ENCODE data around the gene UCK1. TPM values are rescaled to one million over a fixed set of nuclear protein-coding genes. Genes with fewer than 3 reads are reported as not detected.
"Not testable (repeated sequence)": the region's sequence is repeated elsewhere in the genome, so short reads cannot be mapped to it uniquely, and the experiment has no call there.

The UCK1 gene
- total RNA-seq, 1 donor from 2014 or later, result 26.9 TPM

- Mint-ChIP-seq H3K36me3 (ENCODE audit: low read depth) (peaks cover 44% of the 10 kb centered on the region), H3K27ac (no peak overlapping the region), H3K4me3 (no peak overlapping the region), H3K4me1 (ENCODE audit: low read depth) (no peaks in the 10 kb centered on the region), H3K9me3 (no peaks in the 10 kb centered on the region), H3K27me3 (ENCODE audit: insufficient read depth) (peaks cover 1% of the 10 kb centered on the region)
- intact Hi-C loops (cut with micrococcal nuclease), result no loop called here
- DNase-seq (ENCODE audit: low spot score), result no peak
Observed at GRCh38 chr9:131523451-131524435, 7.3 kb downstream of the UCK1 start.

- H3K9me3 Mint-ChIP-seq, result no peaks in the 10 kb centered on the region
- intact Hi-C loops (cut with micrococcal nuclease), result no loop called here
- no peak overlapping the region for H3K4me3 Mint-ChIP-seq
- peaks cover 1% of the 10 kb centered on the region for H3K27me3 Mint-ChIP-seq (ENCODE audit: insufficient read depth)
- H3K36me3 Mint-ChIP-seq (ENCODE audit: low read depth), result peaks cover 45% of the 10 kb centered on the region
- DNase-seq (ENCODE audit: low spot score), result no peak
- H3K4me1 Mint-ChIP-seq (ENCODE audit: low read depth), result no peaks in the 10 kb centered on the region
- no peak overlapping the region for H3K27ac Mint-ChIP-seq
Observed at GRCh38 chr9:131523086-131523388, 8.0 kb downstream of the UCK1 start.

- no peak for DNase-seq (ENCODE audit: low spot score)
- intact Hi-C loops (cut with micrococcal nuclease), result no loop called here
- H3K27ac Mint-ChIP-seq, result no peak overlapping the region
- no peak overlapping the region for H3K4me3 Mint-ChIP-seq
- H3K27me3 Mint-ChIP-seq (ENCODE audit: insufficient read depth), result peaks cover 1% of the 10 kb centered on the region
- peaks cover 45% of the 10 kb centered on the region for H3K36me3 Mint-ChIP-seq (ENCODE audit: low read depth)
- H3K4me1 Mint-ChIP-seq (ENCODE audit: low read depth), result no peaks in the 10 kb centered on the region
- no peaks in the 10 kb centered on the region for H3K9me3 Mint-ChIP-seq
Observed at GRCh38 chr9:131522257-131523085, 8.6 kb downstream of the UCK1 start.

GRCh38 chr9:131521822-131522221, 9.2 kb downstream of the UCK1 start:
- Mint-ChIP-seq H3K27me3 (ENCODE audit: insufficient read depth) (peaks cover 1% of the 10 kb centered on the region), H3K4me3 (no peak overlapping the region), H3K9me3 (no peaks in the 10 kb centered on the region), H3K27ac (no peak overlapping the region), H3K4me1 (ENCODE audit: low read depth) (no peaks in the 10 kb centered on the region), H3K36me3 (ENCODE audit: low read depth) (peaks cover 47% of the 10 kb centered on the region)
- DNase-seq (ENCODE audit: low spot score), result no peak
- intact Hi-C loops (cut with micrococcal nuclease), result no loop called here

- intact Hi-C loops (cut with micrococcal nuclease), result no loop called here
- Mint-ChIP-seq H3K4me3 (no peak overlapping the region), H3K4me1 (ENCODE audit: low read depth) (no peaks in the 10 kb centered on the region), H3K27me3 (ENCODE audit: insufficient read depth) (peaks cover 1% of the 10 kb centered on the region), H3K9me3 (no peaks in the 10 kb centered on the region), H3K36me3 (ENCODE audit: low read depth) (peaks cover 42% of the 10 kb centered on the region), H3K27ac (no peak overlapping the region)
- no peak for DNase-seq (ENCODE audit: low spot score)
Observed at GRCh38 chr9:131521203-131521602, 9.9 kb downstream of the UCK1 start.

- H3K4me3 Mint-ChIP-seq, result no peak overlapping the region
- intact Hi-C loops (cut with micrococcal nuclease), result no loop called here
Observed at GRCh38 chr9:131520503-131520902, 10.6 kb downstream of the UCK1 start.

GRCh38 chr9:131518553-131518952, 12.5 kb downstream of the UCK1 start:
- intact Hi-C loops (cut with micrococcal nuclease), result no loop called here
- Mint-ChIP-seq H3K9me3 (no peaks in the 10 kb centered on the region), H3K27ac (no peak overlapping the region), H3K27me3 (ENCODE audit: insufficient read depth) (peaks cover 1% of the 10 kb centered on the region), H3K4me3 (no peak overlapping the region), H3K4me1 (ENCODE audit: low read depth) (no peaks in the 10 kb centered on the region), H3K36me3 (ENCODE audit: low read depth) (peaks cover 40% of the 10 kb centered on the region)
- DNase-seq (ENCODE audit: low spot score), result no peak

More at GRCh38 chr9:131520503-131520902, 10.6 kb downstream of the UCK1 start:
- Mint-ChIP-seq H3K36me3 (ENCODE audit: low read depth) (peaks cover 40% of the 10 kb centered on the region), H3K27ac (no peak overlapping the region), H3K9me3 (no peaks in the 10 kb centered on the region), H3K4me1 (ENCODE audit: low read depth) (no peaks in the 10 kb centered on the region), H3K27me3 (ENCODE audit: insufficient read depth) (peaks cover 1% of the 10 kb centered on the region)
- DNase-seq (ENCODE audit: low spot score), result no peak

GRCh38 chr9:131517761-131518190, 13.3 kb downstream of the UCK1 start:
- H3K27me3 Mint-ChIP-seq (ENCODE audit: insufficient read depth), result peaks cover 1% of the 10 kb centered on the region
- H3K36me3 Mint-ChIP-seq (ENCODE audit: low read depth), result peaks cover 40% of the 10 kb centered on the region
- DNase-seq (ENCODE audit: low spot score), result no peak
- H3K27ac Mint-ChIP-seq, result no peak overlapping the region
- no peaks in the 10 kb centered on the region for H3K4me1 Mint-ChIP-seq (ENCODE audit: low read depth)
- intact Hi-C loops (cut with micrococcal nuclease), result no loop called here
- no peak overlapping the region for H3K4me3 Mint-ChIP-seq
- H3K9me3 Mint-ChIP-seq, result no peaks in the 10 kb centered on the region

GRCh38 chr9:131516930-131517329, 14.1 kb downstream of the UCK1 start:
- peaks cover 38% of the 10 kb centered on the region for H3K36me3 Mint-ChIP-seq (ENCODE audit: low read depth)
- intact Hi-C loops (cut with micrococcal nuclease), result no loop called here
- H3K4me3 Mint-ChIP-seq, result no peak overlapping the region
- no peak overlapping the region for H3K27ac Mint-ChIP-seq
- H3K27me3 Mint-ChIP-seq (ENCODE audit: insufficient read depth), result peaks cover 1% of the 10 kb centered on the region
- no peak for DNase-seq (ENCODE audit: low spot score)
- no peaks in the 10 kb centered on the region for H3K9me3 Mint-ChIP-seq
- H3K4me1 Mint-ChIP-seq (ENCODE audit: low read depth), result no peaks in the 10 kb centered on the region

GRCh38 chr9:131516100-131516499, 15.0 kb downstream of the UCK1 start:
- intact Hi-C loops (cut with micrococcal nuclease), result no loop called here
- H3K9me3 Mint-ChIP-seq, result no peaks in the 10 kb centered on the region

GRCh38 chr9:131515559-131516031, 15.5 kb downstream of the UCK1 start:
- H3K36me3 Mint-ChIP-seq (ENCODE audit: low read depth), result peaks cover 40% of the 10 kb centered on the region
- intact Hi-C loops (cut with micrococcal nuclease); H3K27ac Mint-ChIP-seq; DNase-seq (ENCODE audit: low spot score); H3K27me3 Mint-ChIP-seq (ENCODE audit: insufficient read depth); H3K4me1 Mint-ChIP-seq (ENCODE audit: low read depth); H3K9me3 Mint-ChIP-seq; H3K4me3 Mint-ChIP-seq: not testable (repeated sequence)

More at GRCh38 chr9:131516100-131516499, 15.0 kb downstream of the UCK1 start:
- no peak for DNase-seq (ENCODE audit: low spot score)
- peaks cover 1% of the 10 kb centered on the region for H3K27me3 Mint-ChIP-seq (ENCODE audit: insufficient read depth)
- no peak overlapping the region for H3K27ac Mint-ChIP-seq
- peaks cover 37% of the 10 kb centered on the region for H3K36me3 Mint-ChIP-seq (ENCODE audit: low read depth)
- H3K4me3 Mint-ChIP-seq, result no peak overlapping the region
- H3K4me1 Mint-ChIP-seq (ENCODE audit: low read depth), result no peaks in the 10 kb centered on the region

GRCh38 chr9:131513177-131513576, 17.9 kb downstream of the UCK1 start:
- no peaks in the 10 kb centered on the region for H3K4me1 Mint-ChIP-seq (ENCODE audit: low read depth)
- peaks cover 39% of the 10 kb centered on the region for H3K36me3 Mint-ChIP-seq (ENCODE audit: low read depth)
- no peaks in the 10 kb centered on the region for H3K9me3 Mint-ChIP-seq
- H3K4me3 Mint-ChIP-seq, result no peak overlapping the region
- no peak overlapping the region for H3K27ac Mint-ChIP-seq
- DNase-seq (ENCODE audit: low spot score), result no peak
- H3K27me3 Mint-ChIP-seq (ENCODE audit: insufficient read depth), result no peaks in the 10 kb centered on the region
- intact Hi-C loops (cut with micrococcal nuclease), result no loop called here

- Mint-ChIP-seq H3K4me3 (no peak overlapping the region), H3K9me3 (no peaks in the 10 kb centered on the region)
- intact Hi-C loops (cut with micrococcal nuclease), result no loop called here
Observed at GRCh38 chr9:131511880-131512279, 19.2 kb downstream of the UCK1 start.

More at GRCh38 chr9:131511880-131512279, 19.2 kb downstream of the UCK1 start:
- Mint-ChIP-seq H3K36me3 (ENCODE audit: low read depth) (peaks cover 33% of the 10 kb centered on the region), H3K4me1 (ENCODE audit: low read depth) (no peaks in the 10 kb centered on the region), H3K27me3 (ENCODE audit: insufficient read depth) (no peaks in the 10 kb centered on the region), H3K27ac (no peak overlapping the region)
- no peak for DNase-seq (ENCODE audit: low spot score)
